ENCODE results near the gene MACROD2. TPM values are rescaled to one million over a fixed set of nuclear protein-coding genes. Genes with fewer than 3 reads are reported as not detected.

The MACROD2 gene
- total RNA-seq, 1 experiment from 2014 or later, result 1.6 TPM

DNA sequence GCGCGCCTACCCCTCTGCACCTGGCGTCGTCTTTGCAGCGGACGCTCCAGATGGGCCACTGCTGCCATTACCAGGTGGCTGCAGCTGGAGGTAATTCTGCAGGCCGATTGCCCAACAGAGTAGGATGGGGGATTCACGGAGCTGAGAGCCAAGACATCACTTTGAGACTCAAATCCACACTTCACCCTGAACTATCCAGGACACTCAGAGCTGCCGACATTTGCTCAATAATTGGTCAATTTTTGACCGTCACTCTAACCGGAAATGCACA, 1037.0 kb downstream of the MACROD2 start:
- Histone ChIP-seq H2BK15ac (ENCODE audit: low read depth, low read length) (no peak overlapping the region), H4K8ac (replicated peaks; ENCODE audit: insufficient read length, low read depth, low read length) (no peak overlapping the region), H4K5ac (ENCODE audit: insufficient read length, low read depth, low read length) (no peak overlapping the region), H3K27me3 (ENCODE audit: insufficient read depth, low read length) (no peaks in the 10 kb centered on the region), H3K27ac (ENCODE audit: insufficient read length, low read depth, low read length) (no peak overlapping the region), H4K20me1 (ENCODE audit: control insufficient read depth, insufficient read depth, insufficient read length) (no peaks in the 10 kb centered on the region), H2BK120ac (ENCODE audit: low read depth, low read length, poor library complexity, severe bottlenecking) (no peak overlapping the region), H3K79me2 (ENCODE audit: insufficient read depth, low read length) (no peaks in the 10 kb centered on the region), H3K9ac (ENCODE audit: extremely low read depth, insufficient read length, low read length) (no peak overlapping the region), H3K23ac (ENCODE audit: insufficient read length, low read depth, low read length) (no peak overlapping the region), H3K56ac (ENCODE audit: insufficient read length, low read depth, low read length) (no peak overlapping the region), H2BK5ac (ENCODE audit: insufficient read length, low read length) (no peak overlapping the region), H4K91ac (ENCODE audit: insufficient read length, low read depth, low read length) (no peak overlapping the region), H2BK20ac (ENCODE audit: low read depth, low read length, poor library complexity, severe bottlenecking) (no peak overlapping the region), H3K4me2 (ENCODE audit: insufficient read depth, insufficient read length, low read length) (no peak overlapping the region), H3K79me1 (ENCODE audit: insufficient read depth, low read depth, low read length, poor library complexity, severe bottlenecking) (no peaks in the 10 kb centered on the region), H3K14ac (ENCODE audit: insufficient read depth, low read length) (peak overlapping the region; percentile 70; the same call in 1 of the 2 replicates), H3K9me3 (ENCODE audit: control insufficient read depth, low read depth, low read length) (no peaks in the 10 kb centered on the region), H3K4me1 (ENCODE audit: insufficient read depth, low read length) (no peaks in the 10 kb centered on the region), H3K18ac (ENCODE audit: insufficient read length, low read depth, low read length) (no peak overlapping the region), H3T11ph (ENCODE audit: low read length) (no peak overlapping the region), H2AK5ac (ENCODE audit: insufficient read length, low read length) (no peak overlapping the region), H2BK12ac (ENCODE audit: insufficient read length, low read depth, low read length) (no peak overlapping the region), H3K4ac (ENCODE audit: low read depth, low read length) (no peak overlapping the region), H2AFZ (ENCODE audit: low read length) (no peak overlapping the region), H3K23me2 (ENCODE audit: insufficient read length, low read depth, low read length, poor library complexity, severe bottlenecking) (no peaks in the 10 kb centered on the region)
- TF ChIP-seq, protein P1, sequence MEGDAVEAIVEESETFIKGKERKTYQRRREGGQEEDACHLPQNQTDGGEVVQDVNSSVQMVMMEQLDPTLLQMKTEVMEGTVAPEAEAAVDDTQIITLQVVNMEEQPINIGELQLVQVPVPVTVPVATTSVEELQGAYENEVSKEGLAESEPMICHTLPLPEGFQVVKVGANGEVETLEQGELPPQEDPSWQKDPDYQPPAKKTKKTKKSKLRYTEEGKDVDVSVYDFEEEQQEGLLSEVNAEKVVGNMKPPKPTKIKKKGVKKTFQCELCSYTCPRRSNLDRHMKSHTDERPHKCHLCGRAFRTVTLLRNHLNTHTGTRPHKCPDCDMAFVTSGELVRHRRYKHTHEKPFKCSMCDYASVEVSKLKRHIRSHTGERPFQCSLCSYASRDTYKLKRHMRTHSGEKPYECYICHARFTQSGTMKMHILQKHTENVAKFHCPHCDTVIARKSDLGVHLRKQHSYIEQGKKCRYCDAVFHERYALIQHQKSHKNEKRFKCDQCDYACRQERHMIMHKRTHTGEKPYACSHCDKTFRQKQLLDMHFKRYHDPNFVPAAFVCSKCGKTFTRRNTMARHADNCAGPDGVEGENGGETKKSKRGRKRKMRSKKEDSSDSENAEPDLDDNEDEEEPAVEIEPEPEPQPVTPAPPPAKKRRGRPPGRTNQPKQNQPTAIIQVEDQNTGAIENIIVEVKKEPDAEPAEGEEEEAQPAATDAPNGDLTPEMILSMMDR (conservative IDR thresholded peaks at IDR 0.05), result no peak
- no peak for DNase-seq
- Mint-ChIP-seq H3K9me3 (no peaks in the 10 kb centered on the region), H3K4me3 (no peak overlapping the region), H3K4me1 (no peaks in the 10 kb centered on the region), H3K27me3 (ENCODE audit: low read depth) (no peaks in the 10 kb centered on the region), H3K27ac (no peak overlapping the region), H3K36me3 (ENCODE audit: insufficient read depth in 1 of 3, low read depth in 3 of 3) (no peaks in the 10 kb centered on the region)
- no CpG with 5 or more reads among the region's 11 CpGs for WGBS (ENCODE audit: extremely low coverage, insufficient read length, low lambda C conversion rate)

All from H9 (cell line).